GM21825 (cell line): Measurements from ENCODE around the gene UBA3.

Experiments
- ATAC-seq: cut with Tn5 transposase; IDR thresholded peaks from one replicate; pipeline ENCODE4 v1.9.1; 2021; ENCODE audit warnings: mild to moderate bottlenecking, moderate library complexity; ENCODE audit not compliant: unreplicated experiment

UBA3 gene

DNA sequence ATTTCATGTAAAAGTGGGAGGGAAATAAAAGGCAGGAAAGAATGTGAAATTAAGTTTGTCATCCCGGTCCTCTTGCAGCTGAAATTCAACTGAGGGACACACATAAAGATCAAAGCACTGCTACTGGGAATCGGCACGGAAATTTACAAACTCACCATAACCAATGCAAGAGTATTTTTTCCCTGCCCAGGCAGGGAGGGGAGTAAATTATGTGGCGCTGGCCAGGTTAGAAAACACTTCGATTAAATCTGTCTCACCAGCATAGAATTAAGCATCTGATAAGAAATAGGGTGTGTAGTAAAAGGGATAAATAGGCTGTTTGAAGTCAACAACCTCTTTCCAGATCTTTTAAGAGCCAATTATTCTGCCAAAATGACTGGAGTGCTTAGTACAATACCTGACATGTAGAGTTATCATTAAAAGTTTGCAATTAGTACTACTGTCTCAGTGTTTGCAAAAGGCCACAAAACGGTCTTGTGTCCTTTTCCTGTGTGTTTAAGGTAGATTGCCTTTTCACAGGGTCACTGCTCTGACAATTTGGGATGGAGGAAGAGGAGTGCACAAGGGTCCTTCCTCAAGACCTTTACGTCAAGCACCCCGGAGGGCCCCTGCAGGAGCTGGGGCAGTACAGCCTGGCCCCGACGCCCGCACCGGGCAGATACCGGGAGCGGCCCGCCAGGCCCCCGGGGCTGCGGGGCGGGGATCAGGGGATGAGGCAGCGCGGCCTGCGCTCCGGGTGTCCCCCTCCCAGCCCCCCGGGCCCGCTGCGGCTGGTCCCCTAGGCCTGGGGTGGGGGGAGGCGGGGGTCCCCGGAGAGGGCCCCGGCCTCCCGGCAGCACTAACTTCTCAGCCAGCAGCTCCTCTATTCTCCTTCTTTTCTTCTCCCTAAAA is 651 bp downstream of the UBA3 start:
- no peak for ATAC-seq

DNA sequence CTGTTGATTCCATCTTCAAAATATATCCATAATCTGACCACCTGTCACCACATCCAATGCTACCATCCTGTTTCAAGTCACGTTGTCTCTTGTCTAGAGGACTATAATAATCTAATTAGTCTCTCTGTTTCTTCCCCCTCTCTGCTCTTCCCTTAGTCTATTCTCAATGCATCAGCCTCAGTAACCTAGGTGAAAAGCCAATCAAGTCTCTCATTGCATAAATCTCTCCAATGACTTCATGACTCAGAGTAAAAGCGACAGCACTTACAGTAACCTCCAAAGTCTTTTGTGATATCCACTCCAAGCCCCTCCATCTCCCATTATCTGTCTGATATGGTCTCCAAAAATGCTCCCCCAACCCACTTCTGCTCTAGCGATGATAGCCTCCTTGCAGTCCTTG is 7.2 kb downstream of the UBA3 start:
- no peak for ATAC-seq

DNA sequence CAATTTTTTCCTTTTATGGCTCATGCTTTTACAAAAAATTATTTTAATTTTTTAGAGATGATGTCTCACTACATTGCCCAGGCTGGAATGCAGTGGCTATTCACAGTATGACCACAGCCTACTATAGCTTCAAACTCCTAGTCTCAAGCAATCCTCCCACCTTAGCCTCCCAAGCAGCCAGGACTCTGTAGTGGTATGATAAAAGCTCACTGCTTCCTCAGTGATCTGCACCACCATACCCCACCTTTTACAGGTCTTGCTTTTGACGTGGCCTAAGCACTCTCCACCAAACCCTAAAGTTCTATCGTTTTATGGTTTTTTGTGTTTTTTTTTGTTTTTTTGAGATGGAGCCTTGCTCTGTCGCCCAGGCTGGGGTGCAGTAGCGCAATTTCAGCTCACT is 14.0 kb downstream of the UBA3 start:
- ATAC-seq, result no peak

DNA sequence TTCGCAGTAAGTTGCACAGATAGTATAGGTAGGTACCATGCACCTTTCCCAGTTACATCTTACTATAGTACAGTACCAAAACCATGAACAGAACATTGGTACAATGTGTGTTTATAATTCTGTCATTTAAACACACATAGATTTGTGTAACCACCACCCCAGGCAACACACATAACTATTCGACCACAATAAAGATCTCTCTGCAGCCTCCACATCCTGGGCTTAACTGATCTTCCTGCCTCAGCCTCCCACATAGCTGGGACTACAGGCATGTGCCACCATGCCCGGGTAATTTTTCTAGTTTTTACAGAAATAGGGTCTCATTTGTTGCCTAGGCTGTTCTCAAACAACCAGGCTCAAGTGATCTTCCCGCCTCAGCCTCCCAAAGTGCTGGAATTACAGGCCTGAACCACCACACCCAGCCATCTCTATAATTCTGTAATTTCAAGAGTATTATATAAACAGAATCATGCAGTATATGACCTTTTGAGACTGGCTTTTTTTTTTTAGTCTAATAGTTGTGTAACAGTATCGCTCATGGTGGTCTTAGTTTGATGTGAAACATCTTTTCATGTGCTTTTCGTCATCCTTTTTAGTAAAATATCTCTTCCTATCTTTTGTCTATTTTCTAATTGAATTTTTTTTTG is 14.7 kb downstream of the UBA3 start:
- no peak for ATAC-seq

DNA sequence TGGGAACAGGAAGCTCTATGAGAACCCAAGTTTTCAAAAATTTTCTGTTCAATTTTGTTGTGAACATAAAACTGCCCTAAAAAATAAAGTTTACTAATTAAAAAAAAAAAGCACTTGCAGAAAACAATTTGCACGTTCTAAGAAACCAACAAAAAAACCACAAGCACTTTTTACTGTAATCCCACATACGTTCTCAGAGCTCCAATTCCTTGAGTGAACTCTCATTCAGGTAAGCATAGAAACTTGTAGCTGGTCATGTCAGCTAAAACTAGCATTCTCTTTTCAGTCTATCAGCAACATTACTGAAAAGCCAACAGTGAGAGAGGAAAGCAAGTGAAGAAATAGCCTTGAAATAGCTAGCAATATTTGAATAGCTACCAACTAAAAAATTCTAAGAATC is 16.5 kb downstream of the UBA3 start:
- ATAC-seq, result no peak

DNA sequence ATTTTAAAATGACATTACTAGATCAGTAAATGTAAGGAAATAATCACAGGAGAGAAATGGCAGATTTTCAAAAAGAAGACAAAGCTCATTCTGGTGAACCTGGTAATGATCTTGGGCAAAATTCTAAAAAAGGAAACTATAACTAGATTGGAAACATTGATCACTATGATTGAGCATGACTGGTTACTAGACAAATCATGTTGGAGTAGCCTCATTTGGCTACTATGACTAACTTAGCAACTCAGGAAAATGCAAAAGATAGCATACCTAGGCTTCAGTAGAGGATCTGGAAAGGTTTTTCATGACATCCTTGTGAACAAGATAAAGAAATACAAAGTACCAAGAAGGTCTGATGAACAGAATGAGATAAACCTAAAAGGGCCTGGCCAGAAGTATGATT is 20.5 kb downstream of the UBA3 start:
- no peak for ATAC-seq

DNA sequence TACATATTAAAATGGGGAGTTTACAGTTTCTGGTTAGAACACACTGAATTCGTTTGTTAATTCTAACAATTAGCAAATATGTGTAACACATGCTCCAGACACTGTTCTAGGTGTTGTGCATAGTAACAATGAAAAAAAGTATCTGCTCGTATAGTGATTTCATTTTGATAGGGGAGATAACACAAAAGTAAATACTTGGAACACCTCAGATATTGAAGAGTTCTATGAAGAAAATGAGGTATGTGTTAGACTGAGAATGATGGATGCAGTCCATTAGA is 21.3 kb downstream of the UBA3 start:
- no peak for ATAC-seq

DNA sequence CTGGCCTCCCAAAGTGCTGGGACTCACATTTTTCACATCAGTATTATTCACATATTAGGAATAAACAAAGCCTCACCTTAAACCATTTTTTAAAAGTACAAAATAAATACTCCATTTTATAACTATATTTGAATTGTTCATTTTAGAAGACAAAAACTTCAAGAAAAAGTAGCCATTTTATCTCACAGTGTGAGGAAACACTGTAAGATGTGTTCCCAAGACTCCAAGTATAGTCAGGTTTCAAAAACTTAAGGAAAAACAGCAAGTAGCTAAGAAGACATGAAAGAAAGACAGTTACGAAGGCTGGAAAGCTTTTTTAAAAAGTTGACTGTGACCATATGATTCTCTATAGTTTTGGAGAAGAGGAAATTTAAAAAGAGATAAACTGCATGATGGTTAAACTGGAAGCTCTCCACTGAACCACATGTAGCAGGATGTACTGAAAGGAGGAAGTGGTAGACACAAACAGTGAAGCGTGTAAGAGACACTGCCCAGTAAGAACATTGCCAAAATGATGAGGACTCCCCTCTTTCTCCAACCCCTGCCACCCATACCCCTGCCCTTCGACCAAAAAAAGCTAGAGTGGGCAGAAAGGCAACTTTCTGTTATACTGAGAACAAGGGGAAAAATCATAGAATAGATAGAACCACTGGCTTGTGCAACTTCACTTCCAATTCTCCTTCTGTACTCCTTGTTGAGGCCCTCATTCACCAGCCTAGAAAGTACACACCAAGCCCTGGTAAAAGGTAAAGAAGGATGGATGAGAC is 21.8 kb downstream of the UBA3 start:
- ATAC-seq, result peak; percentile 99

DNA sequence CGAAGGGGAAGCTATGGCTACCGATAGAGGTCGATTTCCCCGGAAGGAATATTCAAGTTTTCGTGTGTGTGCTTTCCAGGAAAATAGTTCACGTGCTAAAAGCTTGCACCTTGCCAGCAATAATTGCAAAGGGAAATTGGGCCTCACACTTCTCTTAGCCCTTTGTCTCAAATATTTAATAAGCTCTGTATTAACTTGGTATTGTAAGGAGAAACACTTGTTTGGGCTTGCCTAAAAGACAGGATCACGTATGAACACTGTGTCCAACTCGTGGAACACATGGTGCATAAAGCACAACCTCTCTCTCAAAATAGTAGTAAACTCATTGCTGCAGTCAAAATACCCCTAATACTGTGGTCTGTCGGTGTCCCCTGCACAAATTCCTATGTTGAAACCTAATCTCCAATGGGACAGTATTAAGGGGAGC is 27.7 kb downstream of the UBA3 start:
- ATAC-seq, result no peak

DNA sequence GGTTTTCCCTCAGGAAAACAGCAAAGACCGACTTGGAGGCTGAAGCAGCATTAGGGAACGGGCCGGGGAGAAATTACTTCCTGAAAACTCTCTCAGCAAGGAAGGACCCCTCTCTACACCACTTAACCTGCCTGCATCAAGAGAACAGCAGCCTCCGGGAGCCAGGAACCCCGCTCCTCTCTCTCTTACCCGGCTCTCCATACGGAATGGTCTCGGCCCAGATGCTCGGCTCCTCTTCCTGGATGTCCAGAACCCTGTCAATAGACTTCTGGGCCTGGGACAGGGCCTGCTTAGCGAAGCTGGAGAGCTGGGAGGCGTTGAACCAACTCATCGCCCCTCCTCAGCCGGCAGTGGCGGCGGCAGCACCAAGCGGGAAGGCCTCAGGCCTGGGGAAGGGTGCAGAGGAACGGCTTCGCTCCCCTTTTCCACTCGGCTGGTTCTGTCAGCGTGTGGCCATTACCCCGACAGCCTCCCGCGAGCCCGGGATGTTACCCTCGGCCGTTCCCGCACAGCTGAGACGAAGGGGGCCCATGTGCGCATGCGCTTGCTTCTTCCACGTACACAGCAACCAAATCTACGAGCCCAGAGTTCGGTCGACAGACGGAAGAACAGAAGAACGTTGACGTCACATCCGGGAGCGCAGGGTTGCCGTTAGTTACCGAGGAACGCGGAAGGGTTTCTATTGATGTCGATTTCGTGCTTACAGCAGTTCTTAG is 28.3 kb downstream of the UBA3 start, which contains the start of gene TMF1:
TSS of gene TMF1 (minus strand) at position 578 of the 716 bp plus-strand sequence. CDS start at position 331, 247 bp downstream.
- ATAC-seq, result peak; percentile 97

DNA sequence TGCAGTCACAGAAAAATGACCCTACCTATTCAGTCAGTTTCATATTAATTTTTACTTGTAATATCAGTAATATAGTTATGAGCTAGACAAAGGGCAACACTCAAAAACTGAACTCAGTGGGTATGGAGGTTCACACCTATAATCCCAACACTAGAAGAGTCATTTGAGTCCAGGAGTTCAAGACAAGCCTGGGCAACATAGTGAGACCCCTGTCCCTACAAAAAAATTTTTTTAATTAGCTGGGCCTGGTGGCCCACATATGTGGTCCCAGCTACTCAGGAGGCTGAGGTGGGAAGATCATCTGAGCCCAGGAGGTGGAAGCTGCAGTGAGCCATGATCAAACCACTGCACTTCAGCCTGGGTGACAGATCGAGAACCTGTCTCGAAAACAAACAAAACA is 31.2 kb downstream of the UBA3 start:
- ATAC-seq, result no peak

DNA sequence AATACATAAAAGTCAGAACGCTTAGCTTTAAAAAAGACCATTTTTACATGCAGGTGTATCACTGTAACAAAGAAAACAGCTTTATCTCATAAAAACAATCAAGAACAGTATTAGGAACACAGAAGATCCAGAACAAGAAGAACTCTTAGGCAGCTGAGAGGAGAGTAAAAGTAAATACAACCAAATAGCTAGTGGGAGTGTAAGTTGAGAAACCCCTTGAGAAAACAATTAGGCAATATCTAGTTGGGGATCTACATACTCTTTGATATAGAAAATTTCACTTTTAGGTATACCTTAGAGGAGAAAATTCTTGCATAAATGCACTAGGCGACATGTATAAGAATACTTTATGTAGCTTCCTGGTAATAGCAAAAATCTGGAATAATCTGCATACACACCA is 35.6 kb downstream of the UBA3 start:
- no peak for ATAC-seq

DNA sequence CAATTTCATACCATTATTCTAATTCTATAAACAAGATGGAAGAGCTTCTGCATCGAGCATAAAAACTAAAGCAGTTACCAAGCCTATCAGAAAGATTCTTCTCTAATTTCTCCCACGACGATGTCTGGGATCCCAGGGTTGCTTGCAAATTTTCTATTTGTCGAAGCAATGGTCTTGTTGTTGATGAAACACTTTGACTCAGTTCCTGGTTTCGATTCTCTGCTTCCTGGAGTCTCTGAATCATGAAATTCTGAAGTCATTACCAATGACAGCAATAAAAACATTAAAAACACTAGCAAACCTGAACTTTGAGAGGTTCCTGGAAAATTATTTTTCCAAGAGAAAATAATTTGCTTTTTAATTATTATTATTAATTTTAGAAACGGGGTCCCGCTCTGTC is 46.7 kb downstream of the UBA3 start:
- no peak for ATAC-seq

DNA sequence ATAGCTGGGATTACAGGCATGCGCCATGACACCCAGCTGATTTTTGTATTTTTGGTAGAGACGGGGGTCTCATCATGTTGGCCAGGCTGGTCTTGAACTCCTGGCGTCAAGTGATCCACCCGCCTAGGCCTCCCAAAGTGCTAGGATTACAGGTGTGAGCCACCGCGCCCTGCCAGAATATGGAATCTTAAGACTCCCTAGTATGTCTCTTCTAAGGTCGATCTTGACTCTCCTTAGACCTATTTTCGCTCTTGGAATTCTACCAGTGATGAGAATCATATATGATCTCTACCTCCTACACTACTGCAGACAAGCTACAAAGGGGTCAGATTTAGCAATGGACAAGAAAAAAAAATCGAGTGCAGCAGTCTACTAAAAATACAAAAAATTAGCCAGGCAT is 47.4 kb downstream of the UBA3 start:
- no peak for ATAC-seq

DNA sequence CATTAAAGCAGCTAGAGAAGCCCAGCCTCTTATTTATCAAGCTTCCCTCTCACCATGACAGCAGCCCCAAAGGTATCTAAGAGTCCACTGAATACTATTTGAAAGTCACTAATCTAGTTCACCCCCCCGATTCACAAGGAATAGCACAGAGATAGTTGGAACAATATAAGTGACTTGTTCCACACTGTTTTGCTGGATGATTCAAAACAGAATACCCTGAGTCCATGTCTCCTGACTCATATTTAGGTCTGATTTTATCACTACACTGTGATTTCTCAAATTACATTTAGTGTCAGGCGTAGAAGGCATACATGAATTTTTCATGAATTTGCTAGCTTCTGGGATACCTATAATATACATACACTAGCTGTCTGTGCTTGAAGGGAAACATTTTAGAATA is 48.0 kb downstream of the UBA3 start:
- ATAC-seq, result no peak

DNA sequence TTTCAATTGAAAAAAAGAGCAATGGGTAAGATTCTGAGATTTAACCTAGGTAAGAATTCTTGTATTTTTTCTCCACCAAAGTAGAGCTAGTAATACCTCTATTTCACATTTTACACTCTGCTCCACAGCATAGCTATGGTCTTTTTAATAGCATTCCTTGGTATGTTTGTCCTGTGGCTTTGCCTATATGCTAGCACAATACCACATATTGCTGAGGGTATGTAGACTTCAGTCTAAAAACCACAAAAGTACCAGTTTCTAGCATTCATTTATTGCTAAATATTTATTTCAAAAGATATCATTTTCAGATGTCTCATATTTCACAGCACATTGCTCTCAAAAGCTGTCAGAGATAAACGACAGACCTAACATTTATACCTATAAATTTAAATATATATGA is 48.5 kb downstream of the UBA3 start:
- ATAC-seq, result no peak

DNA sequence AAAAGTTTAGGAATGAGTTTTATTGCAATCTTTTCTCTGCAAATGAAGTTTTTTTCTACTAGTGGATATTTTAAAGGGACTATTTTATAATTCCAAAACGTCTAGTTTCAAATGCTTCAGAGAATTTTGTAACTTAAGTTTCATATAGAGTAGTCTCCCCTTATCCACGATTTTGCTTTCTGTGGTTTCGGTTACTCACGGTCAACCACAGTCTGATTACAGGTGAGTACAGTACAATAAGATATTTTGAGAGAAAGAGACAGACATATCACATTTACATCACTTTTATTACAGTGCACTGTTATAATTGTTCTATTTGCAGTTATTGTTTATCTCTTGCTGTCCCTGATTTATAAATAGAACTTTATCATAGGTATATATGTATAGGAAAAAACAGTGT is 59.3 kb downstream of the UBA3 start:
- no peak for ATAC-seq

DNA sequence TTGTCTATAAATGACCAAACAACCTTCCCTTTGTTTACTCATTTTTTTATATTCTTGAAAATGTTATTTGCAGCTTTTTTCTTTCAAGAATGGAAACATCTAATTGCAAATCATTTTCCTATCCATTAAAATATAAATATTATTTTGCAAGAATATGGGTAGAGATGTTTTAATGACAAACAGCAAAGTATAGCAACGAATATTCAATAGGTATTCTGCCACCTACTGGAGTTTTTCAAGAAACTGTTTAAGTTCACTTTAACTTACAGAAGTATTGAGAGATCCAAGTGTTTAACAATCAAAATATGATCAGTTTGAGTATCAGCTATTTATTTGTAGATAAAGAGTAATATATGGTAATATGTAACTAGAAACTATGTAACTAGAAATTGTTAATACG is 59.7 kb downstream of the UBA3 start:
- ATAC-seq, result no peak

DNA sequence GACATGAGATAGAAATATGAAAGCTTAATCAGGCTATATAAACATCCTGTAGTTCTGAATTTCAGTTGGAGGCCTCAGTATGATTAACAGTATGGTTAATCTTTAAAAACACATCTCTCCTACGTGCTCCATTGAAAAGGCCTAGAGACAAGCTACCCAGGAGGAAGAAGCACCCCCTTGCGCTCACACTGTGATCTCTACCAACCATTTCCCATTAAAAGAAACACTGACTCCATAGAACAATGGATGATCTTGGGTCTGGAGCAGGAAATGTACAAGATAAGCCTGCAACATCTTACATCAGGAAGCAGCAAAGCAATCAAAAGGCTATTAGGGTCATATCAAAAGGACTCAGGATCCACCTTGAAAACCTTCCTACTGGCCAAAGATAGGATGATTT is 63.3 kb downstream of the UBA3 start:
- no peak for ATAC-seq

DNA sequence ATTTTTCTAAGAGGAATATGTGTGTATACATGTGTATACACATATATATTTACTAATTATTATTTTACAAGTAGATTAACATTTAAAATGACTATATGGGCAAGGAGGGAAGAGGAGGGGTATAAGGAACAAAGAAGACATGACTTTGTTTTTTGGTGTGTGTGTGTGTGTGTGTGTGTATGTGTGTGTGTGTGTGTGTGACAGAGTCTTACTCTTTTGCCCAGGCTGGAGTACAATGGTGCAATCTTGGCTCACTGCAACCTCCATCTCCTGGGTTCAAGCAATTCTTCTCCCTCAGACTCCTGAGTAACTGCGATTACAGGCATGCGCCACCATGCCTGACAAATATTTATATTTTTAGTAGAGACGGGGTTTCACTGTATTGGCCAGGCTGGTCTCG is 64.1 kb downstream of the UBA3 start:
- no peak for ATAC-seq

DNA sequence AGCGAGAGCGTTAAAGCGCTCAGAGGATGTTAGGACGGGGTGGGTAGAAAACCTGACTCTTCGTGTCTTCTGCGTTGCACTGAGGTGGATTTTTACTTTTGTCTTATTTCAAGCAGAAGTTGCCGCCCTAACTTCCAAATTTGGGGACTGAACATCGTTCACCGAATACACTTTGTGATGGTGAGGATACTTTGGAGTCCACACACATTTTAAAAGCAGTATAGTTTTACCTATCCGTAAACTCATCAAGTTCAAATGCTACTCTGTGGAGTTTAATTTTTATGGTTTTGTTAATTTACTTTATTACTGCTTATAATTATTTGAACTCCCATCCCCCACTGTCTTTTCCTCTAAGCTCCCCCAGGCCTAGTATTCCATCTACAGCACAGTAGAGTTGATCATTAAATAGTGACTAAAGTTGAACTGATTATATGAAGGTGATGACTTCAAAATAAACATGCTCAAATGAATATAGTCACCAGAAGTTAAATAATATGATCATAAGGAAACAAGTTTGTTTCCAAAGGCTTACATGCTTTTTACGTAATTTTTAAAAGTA is 66.1 kb downstream of the UBA3 start:
- ATAC-seq, result no peak
